A549 (cell line): ENCODE data around the gene ST8SIA1. TPM values are rescaled to one million over a fixed set of nuclear protein-coding genes. Genes with fewer than 3 reads are reported as not detected.

Source experiments
- ATAC-seq, 2 experiments: fragments of 200-7000 bp in 1 of 2; fragments of >200 bp in 1 of 2; cut with Nextera tagmentation in 1 of 2; cut with Tn5 transposase in 1 of 2; 3 replicates each; pipeline versions ENCODE4 v1.8.0 to v1.9.1; 2018 to 2020; ENCODE audit warnings: mild to moderate bottlenecking in 1 of 2, moderate library complexity in 1 of 2
- CTCF ChIA-PET: fragments of 300-600 bp; sonication (Branson Sonifier 250); formaldehyde crosslinking; extraction: SDS; loops from one replicate; lab custom pipeline; 2021; ENCODE audit warnings: antibody characterized with exemption, inconsistent platforms; lab: Yijun Ruan, JAX
- POLR2A ChIA-PET: fragments of 350-600 bp; formaldehyde crosslinking; extraction: SDS; loops from one replicate; lab custom pipeline; 2021; ENCODE audit warnings: antibody characterized with exemption, inconsistent platforms; lab: Yijun Ruan, JAX
- DNase-seq, 2 experiments: peaks; one replicate each; pipeline versions ENCODE4 v3.0.0 to v3.0.0-alpha.2; 2011 to 2016; ENCODE audit warnings: low read depth in 1 of 2, low spot score in 1 of 2
- FAIRE-seq: peaks from 2 replicates; lab custom pipeline; 2011; peaks lifted over from hg19 to GRCh38; lab: Jason Lieb, UNC
- H3K27ac ChIP-seq, 2 experiments: fragments of >200 bp; sonication (Bioruptor Twin); formaldehyde crosslinking; 3 replicates each; pipeline ENCODE4 v1.5.1; 2016 to 2017
- H3K4me1 ChIP-seq: fragments of >200 bp; sonication (Bioruptor Twin); formaldehyde crosslinking; 3 replicates; pipeline ENCODE4 v1.6.1; 2016
- H3K4me2 ChIP-seq: fragments of >200 bp; sonication (Bioruptor Twin); formaldehyde crosslinking; 3 replicates; pipeline ENCODE4 v1.6.1; 2016
- H3K4me3 ChIP-seq: fragments of >200 bp; sonication (Bioruptor Twin); formaldehyde crosslinking; 3 replicates; pipeline ENCODE4 v1.5.1; 2016
- H3K9me3 ChIP-seq: fragments of >200 bp; sonication (Bioruptor Twin); formaldehyde crosslinking; 3 replicates; pipeline ENCODE4 v1.6.1; 2016
- BHLHE40 ChIP-seq: IDR thresholded peaks from 2 replicates; pipeline ENCODE4 v1.6.1; 2012; ENCODE audit warnings: low read depth, low read length, inconsistent platforms
- CHD4 ChIP-seq: fragments of 200-600 bp; sonication (generic); IDR thresholded peaks from 2 replicates; pipeline ENCODE4 v1.6.1; 2016; ENCODE audit warnings: antibody characterized with exemption, mild to moderate bottlenecking, borderline replicate concordance
- EP300 ChIP-seq, 2 experiments: fragments of >200 bp; sonication (Bioruptor Twin); formaldehyde crosslinking; IDR thresholded peaks; 2 replicates in 1 of 2; 3 replicates in 1 of 2; pipeline ENCODE4 v1.6.1; 2016 to 2017
- GATA3 ChIP-seq: IDR thresholded peaks from 2 replicates; pipeline ENCODE4 v1.6.1; 2012; ENCODE audit warnings: borderline replicate concordance
- HMGXB4 ChIP-seq: fragments of 250-450 bp; sonication (Bioruptor Pico); IDR thresholded peaks from 2 replicates; pipeline ENCODE4 v1.5.0; 2021; ENCODE audit warnings: mild to moderate bottlenecking, moderate library complexity, borderline replicate concordance
- JUN ChIP-seq, 2 experiments: fragments of >200 bp; sonication (Bioruptor Twin); formaldehyde crosslinking; IDR thresholded peaks; 2 replicates in 1 of 2; 3 replicates in 1 of 2; pipeline ENCODE4 v1.6.1; 2016 to 2017
- KDM1A ChIP-seq: fragments of 200-600 bp; sonication (generic); IDR thresholded peaks from 2 replicates; pipeline ENCODE4 v1.6.1; 2016; ENCODE audit warnings: low read depth, mild to moderate bottlenecking
- MAFK ChIP-seq: fragments of 450-650 bp; IDR thresholded peaks from 2 replicates; pipeline ENCODE4 v1.6.1; 2014; ENCODE audit not compliant: partially characterized antibody
- MAX ChIP-seq: IDR thresholded peaks from 2 replicates; pipeline ENCODE4 v1.6.1; 2012
- MYC ChIP-seq: IDR thresholded peaks from 2 replicates; pipeline ENCODE4 v1.6.1; 2012; ENCODE audit warnings: mild to moderate bottlenecking, inconsistent platforms, low read length, improper control_type of control experiment, borderline replicate concordance
- NPAS2 ChIP-seq: fragments of 250-450 bp; sonication (Bioruptor Pico); IDR thresholded peaks from 2 replicates; pipeline ENCODE4 v1.8.0; 2022; ENCODE audit warnings: mild to moderate bottlenecking, moderate library complexity, borderline replicate concordance
- PHF8 ChIP-seq: fragments of 200-600 bp; sonication (generic); IDR thresholded peaks from 2 replicates; pipeline ENCODE4 v1.6.1; 2016; ENCODE audit warnings: low read depth, mild to moderate bottlenecking, antibody characterized with exemption, moderate library complexity, borderline replicate concordance
- POLR2A ChIP-seq: IDR thresholded peaks from 2 replicates; pipeline ENCODE4 v1.6.1; 2012; ENCODE audit warnings: mild to moderate bottlenecking, low read length
- POLR2AphosphoS2 ChIP-seq: conservative IDR thresholded peaks from 2 replicates; pipeline ENCODE4 v1.6.1; 2012; ENCODE audit warnings: low read length, improper control_type of control experiment, inconsistent platforms
- RAD21 ChIP-seq, 2 experiments: fragments of >200 bp in 1 of 2; sonication (Bioruptor Twin) in 1 of 2; formaldehyde crosslinking in 1 of 2; IDR thresholded peaks in 1 of 2; conservative IDR thresholded peaks in 1 of 2; 2 replicates in 1 of 2; 3 replicates in 1 of 2; pipeline ENCODE4 v1.6.1; 2012 to 2018; ENCODE audit warnings: inconsistent platforms in 1 of 2
- RCOR1 ChIP-seq: fragments of 150-350 bp; IDR thresholded peaks from 2 replicates; pipeline ENCODE4 v1.6.1; 2014; ENCODE audit warnings: antibody characterized with exemption, low read length, low read depth
- REST ChIP-seq: fragments of 200-600 bp; sonication (generic); IDR thresholded peaks from 2 replicates; pipeline ENCODE4 v1.6.1; 2016; ENCODE audit warnings: antibody characterized with exemption, mild to moderate bottlenecking, moderate library complexity
- RFX5 ChIP-seq: fragments of 450-650 bp; IDR thresholded peaks from 2 replicates; pipeline ENCODE4 v1.7.1; 2014; ENCODE audit warnings: antibody characterized with exemption, mild to moderate bottlenecking, moderate library complexity
- USF2 ChIP-seq: fragments of 450-650 bp; IDR thresholded peaks from 2 replicates; pipeline ENCODE4 v1.6.1; 2014; ENCODE audit warnings: antibody characterized with exemption
- WGBS: methylation state at CpG from one replicate; pipeline ENCODE4 v1.1.6; 2017; ENCODE audit errors: missing lambda C conversion rate; 5-methylcytosine and 5-hydroxymethylcytosine counted together
- polyA plus RNA-seq, 4 experiments: library from polyadenylated mRNA; depleted of rRNA in 3 of 4; stranded (reverse); fragments of >200 nt; fragmentation: RNase III in 1 of 4; extraction: RNeasy Plus Mini Kit Qiagen cat#74134 plus additional on column Dnase treatment in 1 of 4; gene quantifications; 2 replicates in 3 of 4; 3 replicates in 1 of 4; pipeline ENCODE4 v1.2.3, GENCODE V29; 2011 to 2017

Gene ST8SIA1
- polyA plus RNA-seq, 2 of the 4 experiments (the other 2 are of a cell fraction): 0.41 to 1.1 TPM

GRCh38 chr12:22206111-22206728 is 128.3 kb downstream of the ST8SIA1 start:
- H3K27ac ChIP-seq: no peak overlapping the region
- no peak for ATAC-seq
- no peak overlapping the region for H3K4me2 ChIP-seq
- no peak for TF ChIP-seq RCOR1
- TF ChIP-seq, all 56 proteins: peak for 0
- Histone ChIP-seq H3K4me1 (no peaks in the 10 kb centered on the region), H3K9me3 (peaks cover 10% of the 10 kb centered on the region), H3K4me3 (no peak overlapping the region)
- WGBS: 51% methylated on average over 6 of the region's 6 CpGs
- no peak for DNase-seq
- FAIRE-seq: no peak
- ChIA-PET POLR2A (no interaction called here), CTCF (no interaction called here)

- Histone ChIP-seq H3K4me2 (no peak overlapping the region), H3K4me3 (no peak overlapping the region)
- ATAC-seq: no peak
- no peak for TF ChIP-seq RAD21 (conservative IDR thresholded peaks at IDR 0.05 in 1 of 2, IDR thresholded peaks at IDR 0.05 in 1 of 2)
- TF ChIP-seq REST: no peak
- TF ChIP-seq MAFK: no peak
- no peak for TF ChIP-seq JUN (IDR thresholded peaks at IDR 0.05)
- no peak for TF ChIP-seq POLR2AphosphoS2
- TF ChIP-seq MAX: no peak
- no peak for TF ChIP-seq POLR2A
- TF ChIP-seq, all 56 proteins: peak for 0
- DNase-seq (no peak), FAIRE-seq (no peak)
- POLR2A ChIA-PET: no interaction called here
- Histone ChIP-seq H3K4me1 (no peaks in the 10 kb centered on the region), H3K9me3 (peaks cover 10% of the 10 kb centered on the region), H3K27ac (no peak overlapping the region)
- CTCF ChIA-PET: no interaction called here
- 8% methylated on average over 1 of the region's 1 CpG for WGBS
These were observed 130.1 kb downstream of the ST8SIA1 start for GRCh38 chr12:22204391-22204790.

- no peak for ATAC-seq
- H3K27ac ChIP-seq: no peak overlapping the region
- no peak for TF ChIP-seq NPAS2 (CRISPR knock-in tag)
- no peak for TF ChIP-seq EP300 (IDR thresholded peaks at IDR 0.05)
- TF ChIP-seq USF2: no peak
- no peak for TF ChIP-seq BHLHE40
- no peak for TF ChIP-seq GATA3
- TF ChIP-seq PHF8: no peak
- TF ChIP-seq, all 56 proteins: peak for 0
- no peak for FAIRE-seq
- 18% methylated on average over 5 of the region's 5 CpGs for WGBS
- Histone ChIP-seq H3K9me3 (peaks cover 10% of the 10 kb centered on the region), H3K4me3 (no peak overlapping the region), H3K4me1 (no peaks in the 10 kb centered on the region), H3K4me2 (no peak overlapping the region)
- ChIA-PET POLR2A (no interaction called here), CTCF (no interaction called here)
- DNase-seq: no peak
These were observed 131.7 kb downstream of the ST8SIA1 start for GRCh38 chr12:22202847-22203246.

- POLR2A ChIA-PET: no interaction called here
- no peak for FAIRE-seq
These were observed 133.4 kb downstream of the ST8SIA1 start for GRCh38 chr12:22201101-22201500.

More at GRCh38 chr12:22201101-22201500, 133.4 kb downstream of the ST8SIA1 start:
- DNase-seq (no peak), ATAC-seq (no peak)
- WGBS: 8% methylated on average over 3 of the region's 3 CpGs
- Histone ChIP-seq H3K4me2 (no peak overlapping the region), H3K4me1 (no peaks in the 10 kb centered on the region), H3K9me3 (peaks cover 10% of the 10 kb centered on the region), H3K27ac (no peak overlapping the region), H3K4me3 (no peak overlapping the region)
- no peak for TF ChIP-seq MYC
- no peak for TF ChIP-seq POLR2AphosphoS2
- no peak for TF ChIP-seq KDM1A
- no peak for TF ChIP-seq HMGXB4
- no peak for TF ChIP-seq REST
- no peak for TF ChIP-seq RFX5
- no peak for TF ChIP-seq MAFK
- TF ChIP-seq CHD4: no peak
- no peak for TF ChIP-seq BHLHE40
- CTCF ChIA-PET: no interaction called here
